HepG2 (cell line): ENCODE results near the gene ARMH4. TPM values are rescaled to one million over a fixed set of nuclear protein-coding genes. Genes with fewer than 3 reads are reported as not detected.

Source experiments
- ATAC-seq: fragments of 200-7000 bp; cut with Tn5 transposase; 3 replicates; pipeline ENCODE4 v1.9.1; 2020; ENCODE audit warnings: mild to moderate bottlenecking, moderate library complexity
- BruUV-seq: library from RNA; stranded (reverse); fragments of 400-500 nt; replicated peaks from 2 replicates; lab custom pipeline; 2021; lab: Mats Ljungman, UMichigan
- CTCF ChIA-PET: fragments of 300-600 bp; formaldehyde crosslinking; extraction: SDS; loops from one replicate; lab custom pipeline; 2021; ENCODE audit warnings: low total read pairs, inconsistent platforms, low intra/inter-chr PET ratio; lab: Yijun Ruan, JAX
- POLR2A ChIA-PET: fragments of 350-600 bp; sonication (Branson Sonifier 250); formaldehyde crosslinking; loops from one replicate; lab custom pipeline; 2020; ENCODE audit warnings: antibody characterized with exemption, inconsistent platforms; lab: Yijun Ruan, JAX
- DNase-seq: peaks from one replicate; pipeline ENCODE4 v3.0.0-alpha.2; 2015; ENCODE audit warnings: low spot score
- FAIRE-seq: peaks from 3 replicates; lab custom pipeline; 2011; peaks lifted over from hg19 to GRCh38; lab: Jason Lieb, UNC
- H2AFZ ChIP-seq: one replicate; pipeline ENCODE4 v1.6.1; 2011; ENCODE audit warnings: low read length, inconsistent platforms
- H3K27ac ChIP-seq: fragments of 300-600 bp; 3 replicates; pipeline ENCODE4 v1.8.0; 2011; ENCODE audit warnings: mixed run types, mild to moderate bottlenecking, mixed read lengths, low read length, inconsistent platforms; ENCODE audit not compliant: insufficient read depth; ENCODE audit errors: extremely low read length
- H3K27me3 ChIP-seq, 2 experiments: fragments of 200-600 bp in 1 of 2; 2 replicates in 1 of 2; 3 replicates in 1 of 2; pipeline versions ENCODE4 v1.6.0 to v1.8.0; 2011; ENCODE audit warnings: low read length in 2 of 2, mild to moderate bottlenecking in 2 of 2, moderate library complexity in 2 of 2, inconsistent platforms in 1 of 2; ENCODE audit not compliant: insufficient read depth in 2 of 2, control insufficient read depth in 1 of 2
- H3K36me3 ChIP-seq, 2 experiments: fragments of 200-600 bp in 1 of 2; replicated peaks in 1 of 2; 2 replicates in 1 of 2; 3 replicates in 1 of 2; pipeline versions ENCODE4 v1.5.1 to v1.8.0; 2011; ENCODE audit warnings: low read length in 2 of 2, inconsistent platforms in 1 of 2; ENCODE audit not compliant: insufficient read depth in 2 of 2, control insufficient read depth in 1 of 2
- H3K4me1 ChIP-seq: 2 replicates; pipeline ENCODE4 v1.5.1; 2012; ENCODE audit warnings: low read length, inconsistent platforms; ENCODE audit not compliant: insufficient read depth
- H3K4me2 ChIP-seq: 2 replicates; pipeline ENCODE4 v1.6.0; 2011; ENCODE audit warnings: low read depth, low read length, inconsistent platforms
- H3K4me3 ChIP-seq, 3 experiments: fragments of 200-600 bp in 1 of 3; sonication (generic), shearing (Covaris generic) in 1 of 3; replicated peaks in 1 of 3; 2 replicates each; pipeline ENCODE4 v1.5.1; 2011 to 2016; ENCODE audit warnings: low read length in 3 of 3, inconsistent platforms in 2 of 3, low read depth in 2 of 3, mild to moderate bottlenecking in 2 of 3, control low read depth in 1 of 3, mixed read lengths in 1 of 3; ENCODE audit not compliant: insufficient read depth in 1 of 3
- H3K79me2 ChIP-seq: one replicate; pipeline ENCODE4 v1.6.1; 2011; ENCODE audit warnings: low read length, inconsistent platforms; ENCODE audit not compliant: insufficient read depth
- H3K9ac ChIP-seq: 2 replicates; pipeline ENCODE4 v1.6.0; 2011; ENCODE audit warnings: mild to moderate bottlenecking, low read depth, low read length, inconsistent platforms; ENCODE audit not compliant: insufficient read depth
- H3K9me3 ChIP-seq: 2 replicates; pipeline ENCODE4 v1.5.1; 2012; ENCODE audit warnings: mild to moderate bottlenecking, low read length
- H4K20me1 ChIP-seq: 2 replicates; pipeline ENCODE4 v1.6.0; 2011; ENCODE audit warnings: inconsistent platforms, mild to moderate bottlenecking, low read length, moderate library complexity; ENCODE audit not compliant: insufficient read depth
- REXO4 ChIP-seq: sonication (generic); formaldehyde crosslinking; IDR thresholded peaks from 2 replicates; pipeline ENCODE4 v1.8.0; 2022; ENCODE audit warnings: missing genetic modification reagents, mild to moderate bottlenecking, borderline replicate concordance
- RFX5 ChIP-seq: IDR thresholded peaks from 2 replicates; pipeline ENCODE4 v1.6.1; 2011; ENCODE audit warnings: low read depth, low read length, improper control_type of control experiment
- SKI ChIP-seq: fragments of 450-650 bp; IDR thresholded peaks from one replicate; pipeline ENCODE4 v1.6.1; 2018; ENCODE audit warnings: mild to moderate bottlenecking; ENCODE audit not compliant: partially characterized antibody
- WGBS: methylation state at CpG from one replicate; pipeline ENCODE4 v1.1.6; 2017; ENCODE audit warnings: low lambda C conversion rate; 5-methylcytosine and 5-hydroxymethylcytosine counted together
- in situ Hi-C: cut with HindIII; loops from 2 replicates; pipeline ENCODE4 v1.10.0; 2017; ENCODE audit warnings: low pct_unique_long_range_greater_than_20kb; ENCODE audit not compliant: extremely low pct_ligation_motif_present
- intact Hi-C: fragments of 100-400 bp; cut with micrococcal nuclease; formaldehyde crosslinking; loops from one replicate; pipeline ENCODE4 v1.10.0; 2022; ENCODE audit not compliant: unreplicated experiment
- polyA plus RNA-seq, 8 experiments: library from polyadenylated mRNA; depleted of rRNA in 3 of 8; stranded (reverse) in 7 of 8; unstranded in 1 of 8; fragments of >200 nt; fragmentation: Illumina TruSeq in 4 of 8; extraction: Trizol in 4 of 8; gene quantifications; 2 replicates each; pipeline versions ENCODE4 v1.2.1 to v1.2.3, GENCODE V29; 2011 to 2016; ENCODE audit warnings: low read depth in 4 of 8, missing spikeins in 1 of 8, mixed read lengths in 1 of 8; ENCODE audit not compliant: insufficient read depth in 1 of 8
- total RNA-seq, 5 experiments: library from RNA; depleted of rRNA; stranded (reverse); fragments of >200 nt; fragmentation: Illumina TruSeq; extraction: Trizol; gene quantifications; 2 replicates each; pipeline ENCODE4 v1.2.3, GENCODE V29; 2016; ENCODE audit warnings: low read depth in 1 of 5

The ARMH4 gene
- total and polyA plus RNA-seq, 2 of the 13 experiments (the other 11 are each of a cell fraction or from before 2014, with no cell fraction given): 0.02 to 0.18 TPM

- H3K27ac ChIP-seq: no peak overlapping the region
- BruUV-seq: no TSS peak
- ATAC-seq (no peak), FAIRE-seq (no peak), DNase-seq (no peak)
- no peak overlapping the region for H3K4me3 ChIP-seq
- ChIA-PET CTCF (no interaction called here), POLR2A (no interaction called here)
- 2% methylated on average over 5 of the region's 5 CpGs for WGBS
- H3K79me2 ChIP-seq: no peaks in the 10 kb centered on the region
- H3K9ac ChIP-seq: no peak overlapping the region
- intact Hi-C loops (no loop called here), in situ Hi-C loops (loop anchor here (25.0 kb wide), 1 partner anchor 244 kb away; no protein-coding TSS in a partner anchor)
- no peak for TF ChIP-seq SKI
- TF ChIP-seq REXO4 (CRISPR knock-in tag): no peak
- no peaks in the 10 kb centered on the region for H4K20me1 ChIP-seq
- H3K27me3 ChIP-seq: no peaks in the 10 kb centered on the region; a peak in 1 of 5 replicates
- H2AFZ ChIP-seq: no peak overlapping the region
- no peaks in the 10 kb centered on the region for H3K36me3 ChIP-seq
- no peaks in the 10 kb centered on the region for H3K4me1 ChIP-seq
- no peaks in the 10 kb centered on the region for H3K9me3 ChIP-seq
- no peak overlapping the region for H3K4me2 ChIP-seq
Observed at GRCh38 chr14:58118097-58118815, 33.8 kb downstream of the ARMH4 start.

- H3K27me3 ChIP-seq: no peaks in the 10 kb centered on the region
- CTCF ChIA-PET: no interaction called here
- H3K79me2 ChIP-seq: no peaks in the 10 kb centered on the region
- DNase-seq: no peak
- no peak overlapping the region for H3K4me3 ChIP-seq
- no peaks in the 10 kb centered on the region for H3K9me3 ChIP-seq
- no peak overlapping the region for H3K27ac ChIP-seq
- intact Hi-C loops (no loop called here), in situ Hi-C loops (loop anchor here (5.0 to 25.0 kb wide), 2 partner anchors 58 to 253 kb away; no protein-coding TSS in a partner anchor)
- no peak overlapping the region for H3K9ac ChIP-seq
- H3K36me3 ChIP-seq: no peaks in the 10 kb centered on the region
- no TSS peak for BruUV-seq
- no peak for FAIRE-seq
- 1% methylated on average over 3 of the region's 3 CpGs for WGBS
- H2AFZ ChIP-seq: no peak overlapping the region
- H3K4me1 ChIP-seq: no peaks in the 10 kb centered on the region
- no peak for ATAC-seq
- H4K20me1 ChIP-seq: no peaks in the 10 kb centered on the region
- POLR2A ChIA-PET: no interaction called here
- no peak for TF ChIP-seq RFX5
- H3K4me2 ChIP-seq: no peak overlapping the region
Observed at GRCh38 chr14:58109744-58110143, 42.3 kb downstream of the ARMH4 start.
